ENCODE measurements around the gene LRP3.

The LRP3 gene

DNA sequence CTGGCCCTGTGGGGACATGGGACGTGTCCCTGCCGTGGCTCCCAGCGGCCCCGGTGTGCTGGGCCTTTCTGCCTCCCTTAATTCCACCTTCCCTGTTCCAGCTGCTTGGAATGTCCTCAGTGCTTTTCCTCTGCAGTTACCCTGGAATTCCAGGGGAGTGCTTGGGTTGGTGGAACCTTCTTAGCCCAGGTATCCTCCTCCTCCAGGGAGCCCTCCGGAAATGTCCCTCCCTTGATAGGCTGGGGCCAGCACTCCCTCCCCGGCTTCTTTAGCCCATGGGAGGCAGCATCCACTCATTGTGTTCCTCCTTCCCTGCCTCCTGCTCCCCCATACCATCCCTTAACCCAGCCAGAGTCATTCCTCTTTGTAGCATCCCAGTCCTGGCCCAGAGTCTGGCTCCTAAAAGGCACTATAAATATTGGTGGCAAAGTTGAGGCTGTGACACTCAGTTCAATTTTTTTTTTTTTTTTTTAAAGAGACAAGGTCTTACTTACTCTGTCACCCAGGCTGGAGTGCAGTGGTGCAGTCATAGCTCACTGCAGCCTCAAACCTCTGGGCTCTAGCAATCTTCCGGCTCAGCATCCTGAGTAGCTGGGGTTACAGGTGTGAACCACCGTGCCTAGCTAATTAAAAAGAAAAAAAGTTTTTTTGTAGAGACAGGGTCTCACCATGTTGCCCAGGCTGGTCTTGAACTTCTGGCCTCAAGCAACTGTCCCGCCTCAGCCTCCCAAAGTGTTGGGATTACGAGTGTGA is 45.3 kb downstream of the LRP3 start:
- Mint-ChIP-seq H3K27me3 (ENCODE audit: low read depth) (no peaks in the 10 kb centered on the region), H3K4me3 (no peak overlapping the region), H3K4me1 (ENCODE audit: low read depth) (peaks cover 3% of the 10 kb centered on the region), H3K27ac (no peak overlapping the region), H3K36me3 (ENCODE audit: low read depth) (no peaks in the 10 kb centered on the region), H3K9me3 (no peaks in the 10 kb centered on the region)
- DNase-seq (ENCODE audit: low spot score), result no peak

- no peaks in the 10 kb centered on the region for H3K27me3 Mint-ChIP-seq (ENCODE audit: low read depth)
- no peak overlapping the region for H3K4me3 Mint-ChIP-seq
- peaks cover 2% of the 10 kb centered on the region for H3K4me1 Mint-ChIP-seq (ENCODE audit: low read depth)
- H3K27ac Mint-ChIP-seq, result no peak overlapping the region
- DNase-seq (ENCODE audit: low spot score), result no peak
- no peaks in the 10 kb centered on the region for H3K9me3 Mint-ChIP-seq
- H3K36me3 Mint-ChIP-seq (ENCODE audit: low read depth), result no peaks in the 10 kb centered on the region
These were observed 46.1 kb downstream of the LRP3 start for GRCh38 chr19:33240181-33240771.

GRCh38 chr19:33241091-33241529 is 47.0 kb downstream of the LRP3 start:
- H3K27ac Mint-ChIP-seq, result no peak overlapping the region
- H3K27me3 Mint-ChIP-seq (ENCODE audit: low read depth), result no peaks in the 10 kb centered on the region
- no peaks in the 10 kb centered on the region for H3K9me3 Mint-ChIP-seq
- H3K36me3 Mint-ChIP-seq (ENCODE audit: low read depth), result no peaks in the 10 kb centered on the region
- no peaks in the 10 kb centered on the region for H3K4me1 Mint-ChIP-seq (ENCODE audit: low read depth)
- DNase-seq (ENCODE audit: low spot score), result no peak
- H3K4me3 Mint-ChIP-seq, result no peak overlapping the region

GRCh38 chr19:33241530-33242101 is 47.5 kb downstream of the LRP3 start:
- Mint-ChIP-seq H3K4me1 (ENCODE audit: low read depth) (no peaks in the 10 kb centered on the region), H3K27me3 (ENCODE audit: low read depth) (no peaks in the 10 kb centered on the region), H3K36me3 (ENCODE audit: low read depth) (no peaks in the 10 kb centered on the region), H3K4me3 (no peak overlapping the region), H3K9me3 (no peaks in the 10 kb centered on the region), H3K27ac (no peak overlapping the region)
- DNase-seq (ENCODE audit: low spot score), result no peak

- DNase-seq (ENCODE audit: low spot score), result no peak
- H3K27ac Mint-ChIP-seq, result no peak overlapping the region
- no peaks in the 10 kb centered on the region for H3K4me1 Mint-ChIP-seq (ENCODE audit: low read depth)
- no peaks in the 10 kb centered on the region for H3K9me3 Mint-ChIP-seq
- no peak overlapping the region for H3K4me3 Mint-ChIP-seq
- H3K36me3 Mint-ChIP-seq (ENCODE audit: low read depth), result no peaks in the 10 kb centered on the region
- no peaks in the 10 kb centered on the region for H3K27me3 Mint-ChIP-seq (ENCODE audit: low read depth)
These were observed 48.0 kb downstream of the LRP3 start for GRCh38 chr19:33242131-33242530.

DNA sequence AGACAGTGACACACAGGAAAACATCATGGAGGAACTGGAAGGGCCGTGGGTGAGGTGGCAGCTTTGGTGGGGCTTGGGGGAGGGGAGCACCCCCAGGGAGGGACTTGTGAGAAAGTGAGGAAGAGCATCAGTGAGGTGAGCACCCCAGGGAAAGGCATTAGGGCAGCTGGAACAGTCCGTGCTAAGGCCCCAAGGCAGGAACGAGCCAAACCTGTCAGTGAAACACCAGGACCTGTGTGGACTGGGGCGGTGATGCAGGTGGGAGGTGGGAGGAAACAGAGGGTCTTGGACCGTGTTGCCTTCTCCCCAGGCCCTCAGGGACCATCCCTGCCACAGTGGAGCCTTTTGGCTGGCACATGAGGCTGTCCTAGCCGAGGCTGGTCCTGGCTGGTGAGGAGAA is 48.8 kb downstream of the LRP3 start:
- no peaks in the 10 kb centered on the region for H3K4me1 Mint-ChIP-seq (ENCODE audit: low read depth)
- no peak for DNase-seq (ENCODE audit: low spot score)
- no peaks in the 10 kb centered on the region for H3K27me3 Mint-ChIP-seq (ENCODE audit: low read depth)
- H3K4me3 Mint-ChIP-seq, result no peak overlapping the region
- no peaks in the 10 kb centered on the region for H3K9me3 Mint-ChIP-seq
- no peak overlapping the region for H3K27ac Mint-ChIP-seq
- no peaks in the 10 kb centered on the region for H3K36me3 Mint-ChIP-seq (ENCODE audit: low read depth)

DNA sequence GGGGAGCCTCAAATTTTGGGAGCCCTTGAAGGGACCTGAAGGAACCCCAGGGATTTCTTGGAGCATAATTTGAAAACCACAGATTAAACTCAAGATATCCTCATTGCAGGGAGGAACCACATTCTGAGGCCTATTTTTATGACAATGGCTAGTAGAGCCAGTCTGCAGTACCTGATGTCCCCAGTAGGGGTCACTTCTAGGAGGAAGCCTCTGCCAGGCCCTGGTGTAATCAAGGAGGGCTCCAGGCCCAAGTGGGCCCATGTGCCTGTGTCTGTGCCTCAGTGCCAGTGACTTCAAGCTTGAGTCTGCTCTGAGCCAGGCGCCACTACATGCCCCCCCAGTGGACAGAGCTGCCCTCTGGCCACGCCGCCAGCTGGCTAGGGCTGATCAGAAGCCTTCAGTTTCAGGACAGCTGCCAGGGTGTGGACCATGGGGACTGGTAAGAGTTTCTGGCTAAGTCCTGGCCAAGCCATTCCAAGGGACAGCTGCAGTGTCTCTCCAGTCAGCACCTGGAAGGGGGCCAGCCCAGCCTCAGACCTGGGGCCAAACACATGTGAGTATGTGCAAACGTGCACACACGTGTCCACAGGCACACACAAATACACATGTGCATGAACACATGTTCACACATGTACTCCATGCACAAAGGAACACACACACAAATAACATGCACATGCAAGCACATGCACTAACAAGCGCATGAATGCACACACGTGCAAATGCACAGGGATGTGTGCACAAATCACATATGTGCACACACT is 52.0 kb downstream of the LRP3 start:
- Mint-ChIP-seq H3K4me3 (no peak overlapping the region), H3K27ac (no peak overlapping the region), H3K9me3 (no peaks in the 10 kb centered on the region), H3K27me3 (ENCODE audit: low read depth) (no peaks in the 10 kb centered on the region), H3K36me3 (ENCODE audit: low read depth) (no peaks in the 10 kb centered on the region), H3K4me1 (ENCODE audit: low read depth) (no peaks in the 10 kb centered on the region)
- DNase-seq (ENCODE audit: low spot score), result no peak

DNA sequence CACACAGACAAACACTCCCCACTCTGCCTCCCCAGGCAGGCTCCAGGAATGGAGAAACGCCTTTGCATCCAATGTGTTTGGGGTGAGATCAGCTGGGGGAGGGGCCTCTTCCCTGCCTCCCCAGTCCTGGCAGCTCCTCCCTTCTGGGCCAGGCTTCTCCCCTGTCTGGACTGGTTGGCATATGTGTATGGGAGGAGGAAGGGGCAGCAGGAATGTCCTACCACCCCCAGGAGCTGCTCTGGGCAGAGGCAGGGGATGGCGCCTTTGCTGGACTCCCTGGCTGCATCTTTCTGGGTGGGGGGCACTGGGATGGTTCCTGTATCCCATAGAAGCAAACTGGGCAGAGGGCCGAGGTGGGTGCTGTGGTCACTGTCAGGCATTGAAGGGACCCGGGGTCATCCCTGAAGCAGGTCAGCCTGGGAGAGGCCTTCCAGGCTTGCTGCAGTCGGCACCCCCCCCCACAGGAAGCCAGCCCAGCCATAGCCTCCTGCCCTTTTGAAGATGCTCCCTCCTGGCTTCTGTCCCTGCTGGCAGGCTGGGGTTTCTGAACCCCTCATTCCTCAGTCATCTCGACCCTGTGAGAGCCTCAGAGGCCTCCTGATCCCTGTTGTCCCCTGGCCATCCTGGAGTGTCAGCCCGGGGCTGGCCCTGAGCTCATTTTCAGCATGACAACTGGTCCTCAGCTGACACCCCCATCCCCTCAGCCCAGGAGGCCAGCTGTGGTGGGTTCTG is 52.7 kb downstream of the LRP3 start:
- Mint-ChIP-seq H3K9me3 (no peaks in the 10 kb centered on the region), H3K36me3 (ENCODE audit: low read depth) (no peaks in the 10 kb centered on the region), H3K4me3 (no peak overlapping the region), H3K4me1 (ENCODE audit: low read depth) (no peaks in the 10 kb centered on the region), H3K27ac (no peak overlapping the region), H3K27me3 (ENCODE audit: low read depth) (no peaks in the 10 kb centered on the region)
- no peak for DNase-seq (ENCODE audit: low spot score)

GRCh38 chr19:33247441-33247819 is 53.3 kb downstream of the LRP3 start:
- Mint-ChIP-seq H3K27ac (no peak overlapping the region), H3K4me3 (no peak overlapping the region), H3K36me3 (ENCODE audit: low read depth) (no peaks in the 10 kb centered on the region), H3K9me3 (no peaks in the 10 kb centered on the region), H3K4me1 (ENCODE audit: low read depth) (no peaks in the 10 kb centered on the region), H3K27me3 (ENCODE audit: low read depth) (no peaks in the 10 kb centered on the region)
- DNase-seq (ENCODE audit: low spot score), result no peak

GRCh38 chr19:33248104-33248503 is 54.0 kb downstream of the LRP3 start:
- Mint-ChIP-seq H3K27ac (no peak overlapping the region), H3K9me3 (no peaks in the 10 kb centered on the region), H3K4me3 (no peak overlapping the region), H3K4me1 (ENCODE audit: low read depth) (no peaks in the 10 kb centered on the region), H3K27me3 (ENCODE audit: low read depth) (no peaks in the 10 kb centered on the region), H3K36me3 (ENCODE audit: low read depth) (no peaks in the 10 kb centered on the region)
- no peak for DNase-seq (ENCODE audit: low spot score)

- Mint-ChIP-seq H3K36me3 (ENCODE audit: low read depth) (no peaks in the 10 kb centered on the region), H3K27ac (no peak overlapping the region), H3K4me3 (no peak overlapping the region), H3K9me3 (no peaks in the 10 kb centered on the region), H3K27me3 (ENCODE audit: low read depth) (no peaks in the 10 kb centered on the region), H3K4me1 (ENCODE audit: low read depth) (no peaks in the 10 kb centered on the region)
- DNase-seq (ENCODE audit: low spot score), result no peak
These were observed 54.4 kb downstream of the LRP3 start for GRCh38 chr19:33248553-33248953.

- Mint-ChIP-seq H3K27ac (no peak overlapping the region), H3K9me3 (no peaks in the 10 kb centered on the region), H3K36me3 (ENCODE audit: low read depth) (no peaks in the 10 kb centered on the region), H3K27me3 (ENCODE audit: low read depth) (no peaks in the 10 kb centered on the region), H3K4me1 (ENCODE audit: low read depth) (no peaks in the 10 kb centered on the region), H3K4me3 (no peak overlapping the region)
- DNase-seq (ENCODE audit: low spot score), result no peak
These were observed 55.0 kb downstream of the LRP3 start for GRCh38 chr19:33248954-33249613.

DNA sequence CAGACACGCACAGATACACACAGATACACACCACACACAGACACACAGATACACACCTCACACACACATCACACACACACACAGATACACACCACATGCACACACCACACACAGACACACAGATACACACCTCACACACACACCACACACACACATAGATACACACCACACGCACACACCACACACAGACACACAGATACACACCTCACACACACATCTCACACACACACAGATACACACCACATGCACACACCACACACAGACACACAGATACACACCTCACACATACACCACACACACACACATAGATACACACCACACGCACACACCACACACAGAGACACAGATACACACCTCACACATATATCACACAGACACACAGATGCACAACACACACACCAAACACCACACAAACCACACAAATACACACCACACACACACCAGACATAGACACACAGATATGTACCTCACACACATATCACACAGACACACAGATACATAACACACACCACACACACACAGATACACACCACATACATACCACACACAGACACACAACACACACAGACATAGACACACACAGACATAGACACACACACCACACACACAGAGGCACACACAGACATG is 55.7 kb downstream of the LRP3 start:
- Mint-ChIP-seq H3K9me3 (no peaks in the 10 kb centered on the region), H3K27me3 (ENCODE audit: low read depth) (no peaks in the 10 kb centered on the region), H3K4me1 (ENCODE audit: low read depth) (no peaks in the 10 kb centered on the region), H3K4me3 (no peak overlapping the region), H3K36me3 (ENCODE audit: low read depth) (no peaks in the 10 kb centered on the region), H3K27ac (no peak overlapping the region)
- no peak for DNase-seq (ENCODE audit: low spot score)
